ENCODE measurements around the gene WTAP.

GRCh38 chr6:159680104-159680503 lies 47.2 kb upstream of the WTAP start:
- TF ChIP-seq, protein P1, sequence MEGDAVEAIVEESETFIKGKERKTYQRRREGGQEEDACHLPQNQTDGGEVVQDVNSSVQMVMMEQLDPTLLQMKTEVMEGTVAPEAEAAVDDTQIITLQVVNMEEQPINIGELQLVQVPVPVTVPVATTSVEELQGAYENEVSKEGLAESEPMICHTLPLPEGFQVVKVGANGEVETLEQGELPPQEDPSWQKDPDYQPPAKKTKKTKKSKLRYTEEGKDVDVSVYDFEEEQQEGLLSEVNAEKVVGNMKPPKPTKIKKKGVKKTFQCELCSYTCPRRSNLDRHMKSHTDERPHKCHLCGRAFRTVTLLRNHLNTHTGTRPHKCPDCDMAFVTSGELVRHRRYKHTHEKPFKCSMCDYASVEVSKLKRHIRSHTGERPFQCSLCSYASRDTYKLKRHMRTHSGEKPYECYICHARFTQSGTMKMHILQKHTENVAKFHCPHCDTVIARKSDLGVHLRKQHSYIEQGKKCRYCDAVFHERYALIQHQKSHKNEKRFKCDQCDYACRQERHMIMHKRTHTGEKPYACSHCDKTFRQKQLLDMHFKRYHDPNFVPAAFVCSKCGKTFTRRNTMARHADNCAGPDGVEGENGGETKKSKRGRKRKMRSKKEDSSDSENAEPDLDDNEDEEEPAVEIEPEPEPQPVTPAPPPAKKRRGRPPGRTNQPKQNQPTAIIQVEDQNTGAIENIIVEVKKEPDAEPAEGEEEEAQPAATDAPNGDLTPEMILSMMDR (IDR thresholded peaks at IDR 0.05), result no peak
- no peak for TF ChIP-seq POLR2A (IDR thresholded peaks at IDR 0.05)
